ENCODE results near the gene CNNM2. TPM values are rescaled to one million over a fixed set of nuclear protein-coding genes. Genes with fewer than 3 reads are reported as not detected.

The CNNM2 gene
- polyA plus RNA-seq (ENCODE audit: insufficient read length), result 3.2 TPM

DNA sequence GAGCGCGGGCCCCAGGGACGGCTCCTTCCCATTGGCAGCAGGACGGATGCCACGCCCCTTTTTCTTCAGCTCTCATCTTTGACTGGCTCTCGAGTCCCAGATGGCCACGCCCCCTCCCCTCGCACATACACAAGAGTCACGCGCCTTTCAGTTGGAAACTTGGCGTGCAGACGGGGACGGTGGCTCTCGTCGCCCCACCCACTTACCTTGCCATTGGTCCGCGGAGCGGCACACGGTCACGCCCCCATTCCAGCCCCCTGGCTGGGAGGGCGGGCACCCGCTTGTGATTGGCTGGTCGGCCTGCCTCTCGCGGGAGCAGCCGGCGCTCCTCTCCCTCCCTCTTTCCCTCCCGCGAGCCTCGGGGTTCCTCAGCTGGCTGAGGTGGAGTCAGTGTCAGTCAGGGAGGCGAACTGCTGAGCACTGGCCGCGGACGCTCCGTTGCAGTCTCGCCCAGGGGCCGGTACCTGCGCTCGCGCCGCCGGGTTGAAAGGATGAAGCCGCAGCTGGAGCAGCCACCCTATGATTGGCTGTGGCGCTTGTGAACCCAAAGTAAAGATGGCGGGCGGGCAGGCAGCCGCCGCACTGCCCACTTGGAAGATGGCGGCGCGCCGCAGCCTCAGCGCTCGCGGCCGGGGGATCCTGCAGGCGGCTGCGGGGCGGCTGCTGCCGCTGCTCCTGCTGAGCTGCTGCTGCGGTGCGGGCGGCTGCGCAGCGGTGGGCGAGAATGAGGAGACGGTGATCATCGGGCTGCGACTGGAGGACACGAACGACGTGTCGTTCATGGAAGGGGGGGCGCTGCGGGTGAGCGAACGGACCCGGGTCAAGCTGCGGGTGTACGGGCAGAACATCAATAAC is at the start of gene CNNM2:
TSS of gene CNNM2 (plus strand) at position 333 of the 855 bp plus-strand sequence. CDS start at position 520, 187 bp downstream.
- peak; percentile 100 for DNase-seq

DNA sequence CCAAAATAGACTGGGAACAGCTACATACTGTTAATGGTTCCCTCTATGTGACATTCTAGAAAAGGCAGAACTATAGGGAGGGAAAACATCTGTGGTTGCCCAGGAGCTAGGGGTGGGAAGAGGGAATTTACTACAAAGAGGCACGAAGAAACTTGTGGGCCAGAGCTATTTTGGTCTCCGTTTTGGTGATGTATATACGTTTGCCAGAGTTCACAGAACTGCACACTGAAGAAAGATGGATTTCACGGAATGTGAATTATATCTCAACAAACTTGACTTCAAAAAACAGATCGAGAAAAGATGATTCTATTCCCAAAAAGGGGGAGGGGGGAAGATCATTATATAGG is 49.2 kb upstream of the CNNM2 start:
- DNase-seq, result no peak

DNA sequence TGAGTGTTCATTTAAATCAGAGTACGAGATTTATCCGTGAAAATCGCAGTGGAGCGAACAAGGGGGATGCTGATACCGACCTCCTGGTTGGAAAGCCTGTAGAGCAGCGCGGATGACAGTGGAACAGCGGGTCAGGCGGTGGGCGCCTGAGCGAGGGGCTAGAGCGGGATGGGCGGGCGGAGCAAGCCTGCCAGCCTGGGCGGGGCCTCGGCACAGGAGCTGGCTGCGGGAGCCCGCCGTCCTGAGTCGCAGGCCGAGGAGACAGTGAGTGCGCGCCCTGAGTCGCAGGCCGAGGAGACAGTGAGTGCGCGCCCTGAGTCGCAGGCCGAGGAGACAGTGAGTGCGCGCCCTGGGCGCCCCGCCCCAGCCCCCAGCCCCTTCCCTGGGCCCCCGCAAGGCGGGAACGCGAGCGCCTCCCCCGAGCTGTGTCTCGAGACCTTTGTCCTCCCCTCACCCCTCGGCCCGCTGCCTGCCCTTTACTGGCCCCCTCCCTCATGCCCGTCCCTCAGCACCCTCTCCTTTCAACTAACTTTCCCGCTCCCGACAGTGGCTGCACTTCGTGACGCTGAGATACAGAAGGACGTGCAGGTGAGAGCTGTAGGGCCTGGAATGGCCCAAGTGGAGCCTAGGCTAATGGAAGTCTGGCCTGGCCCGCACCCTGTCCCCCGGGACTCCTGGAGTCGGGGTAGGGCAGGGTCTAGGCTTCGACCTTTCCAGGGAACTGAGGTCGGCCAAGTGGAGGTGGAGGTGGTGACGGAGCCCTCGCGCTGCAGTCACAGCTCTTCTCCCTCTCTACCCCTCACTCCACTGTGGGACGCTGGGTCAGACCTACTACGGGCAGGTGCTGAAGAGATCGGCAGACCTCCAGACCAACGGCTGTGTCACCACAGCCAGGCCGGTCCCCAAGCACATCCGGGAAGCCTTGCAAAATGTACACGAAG is 48.6 kb upstream of the CNNM2 start, which contains the start of gene AS3MT:
TSS of gene AS3MT (plus strand) at position 213 of the 941 bp plus-strand sequence. CDS start at position 336, 123 bp downstream.
- peak; percentile 55 for DNase-seq

DNA sequence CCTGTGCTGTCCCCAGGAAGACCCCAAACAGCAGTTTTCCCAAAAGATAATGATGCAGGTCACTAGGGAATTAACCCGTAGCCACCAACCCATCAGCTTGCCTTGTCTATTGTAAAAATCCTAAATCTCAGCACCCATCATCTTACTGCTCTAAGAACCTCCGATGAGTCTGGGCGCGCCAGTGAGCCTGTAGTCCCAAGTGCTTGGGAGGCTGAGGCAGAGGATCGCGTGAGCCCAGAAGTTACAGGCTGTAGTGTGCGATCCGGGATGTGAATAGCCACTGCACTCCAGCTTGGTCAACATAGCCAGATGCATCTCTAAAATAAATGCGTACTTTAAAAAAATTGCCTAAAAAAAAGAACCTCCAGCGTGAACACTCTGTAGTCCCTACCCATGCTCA is 47.9 kb upstream of the CNNM2 start:
- DNase-seq, result no peak

DNA sequence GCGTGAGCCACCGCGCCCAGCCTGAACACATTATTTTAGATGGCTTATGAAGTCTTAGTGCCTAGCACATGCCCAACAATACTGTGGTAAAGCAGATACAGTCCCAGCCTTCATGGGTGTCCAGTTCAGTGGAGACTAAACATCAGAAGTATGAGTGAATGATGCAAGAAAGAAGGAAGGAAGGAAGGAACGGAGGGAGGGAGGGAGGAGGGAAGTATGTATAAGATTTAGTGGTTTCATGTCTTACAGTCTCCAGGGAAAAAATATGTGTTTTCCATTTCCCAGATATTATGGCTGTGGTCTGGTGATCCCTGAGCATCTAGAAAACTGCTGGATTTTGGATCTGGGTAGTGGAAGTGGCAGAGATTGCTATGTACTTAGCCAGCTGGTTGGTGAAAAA is 45.9 kb upstream of the CNNM2 start:
- no peak for DNase-seq

DNA sequence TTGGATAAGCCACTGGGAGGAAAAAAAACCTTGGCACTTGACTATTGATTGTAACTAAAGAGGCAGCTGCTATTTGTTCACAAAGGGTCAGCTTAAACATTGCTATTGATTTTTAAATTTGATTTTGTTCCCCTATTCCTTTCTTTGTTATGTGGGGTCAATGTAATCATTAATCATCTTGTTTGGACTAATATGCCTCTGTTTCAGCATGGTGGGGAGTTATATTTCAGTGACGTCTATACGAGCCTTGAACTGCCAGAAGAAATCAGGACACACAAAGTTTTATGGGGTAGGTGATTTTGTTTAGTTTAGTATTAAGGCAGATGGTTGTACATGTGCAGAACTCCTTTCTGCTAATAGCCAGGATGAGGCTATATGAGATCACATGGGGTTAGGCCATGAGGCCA is 41.3 kb upstream of the CNNM2 start:
- DNase-seq, result no peak

DNA sequence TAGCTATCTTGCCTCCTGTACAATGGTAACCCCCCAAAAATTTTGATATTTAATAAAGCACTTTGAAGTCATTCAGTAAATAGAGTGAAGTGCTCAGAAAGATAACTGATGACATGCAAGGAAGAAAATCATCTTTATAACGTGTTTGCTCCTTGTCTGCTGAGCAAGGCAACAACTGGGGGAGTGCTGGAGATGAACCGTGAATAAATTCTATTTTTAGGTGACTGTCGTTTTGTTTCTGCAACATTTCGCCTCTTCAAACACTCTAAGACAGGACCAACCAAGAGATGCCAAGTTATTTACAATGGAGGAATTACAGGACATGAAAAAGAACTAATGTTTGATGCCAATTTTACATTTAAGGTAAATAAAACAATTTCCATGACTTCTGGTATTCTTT is 39.5 kb upstream of the CNNM2 start:
- no peak for DNase-seq

DNA sequence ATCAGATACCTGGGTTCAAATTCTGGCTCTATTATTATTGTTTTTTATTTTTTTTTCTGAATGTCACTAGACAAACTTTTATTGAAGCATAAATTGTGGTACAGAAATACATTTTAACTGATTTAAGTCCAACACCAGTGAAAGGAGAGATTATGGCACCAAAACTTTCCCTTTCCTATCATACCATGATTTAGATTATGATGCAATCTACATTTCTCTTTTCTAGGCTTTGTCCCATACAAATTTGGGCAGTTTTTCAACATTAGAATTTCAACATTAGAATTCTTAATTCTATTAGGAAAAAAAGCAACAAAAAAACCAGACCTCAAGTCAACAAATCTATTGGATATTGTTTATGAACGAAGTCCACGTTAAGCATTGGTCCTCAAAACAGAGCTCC is 37.8 kb upstream of the CNNM2 start:
- no peak for DNase-seq

DNA sequence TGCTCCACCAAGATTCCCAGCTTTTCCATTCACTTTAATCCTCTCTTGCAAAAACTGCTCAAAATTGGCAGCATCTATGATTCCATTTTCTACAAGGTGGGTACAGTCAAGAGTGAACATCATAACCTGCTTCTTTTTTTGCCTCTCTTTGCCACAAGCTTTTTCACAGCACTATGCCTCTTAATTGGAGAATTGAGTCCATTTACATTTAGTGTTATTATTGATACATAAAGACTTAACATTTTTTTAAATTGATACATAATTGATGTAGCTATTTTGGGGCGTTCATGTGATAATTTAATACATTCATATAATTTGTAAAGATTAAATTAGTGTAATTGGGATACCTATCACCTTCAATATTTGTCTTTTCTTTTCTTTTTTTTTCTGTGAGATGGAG is 30.0 kb upstream of the CNNM2 start:
- DNase-seq, result no peak

DNA sequence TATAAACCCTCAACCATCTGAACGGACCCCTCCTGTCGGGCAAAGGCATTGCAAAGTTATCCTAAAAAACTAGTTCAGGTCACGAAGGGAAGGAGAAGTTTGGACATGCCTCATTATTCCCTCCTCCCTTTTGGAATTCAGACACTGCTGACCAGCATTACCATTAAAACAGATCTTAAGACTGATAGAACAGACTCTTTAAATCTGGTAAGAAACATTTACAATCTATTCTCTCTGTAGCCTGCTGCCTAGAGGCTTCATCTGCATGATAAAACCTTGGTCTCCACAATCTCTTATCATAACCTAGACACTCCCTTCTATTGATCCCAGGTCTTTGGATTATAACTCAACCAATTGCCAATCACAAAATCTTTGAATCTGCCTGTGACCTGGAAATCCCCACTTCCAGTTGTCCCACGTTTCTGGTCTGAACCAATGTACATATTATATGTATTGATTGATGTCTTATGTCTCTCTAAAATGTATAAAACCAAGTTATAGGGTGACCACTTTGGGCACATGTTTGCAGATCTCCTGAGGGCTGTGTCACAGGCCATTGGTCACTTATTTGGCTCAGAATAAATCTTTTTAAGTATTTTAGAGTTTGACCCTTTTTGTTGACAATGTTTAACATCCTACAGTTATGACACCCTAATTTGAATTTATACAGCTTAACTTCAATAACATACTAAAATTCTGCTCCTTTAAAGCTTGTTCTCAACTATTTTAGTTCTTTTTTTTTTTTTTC is 23.5 kb upstream of the CNNM2 start:
- DNase-seq, result no peak

DNA sequence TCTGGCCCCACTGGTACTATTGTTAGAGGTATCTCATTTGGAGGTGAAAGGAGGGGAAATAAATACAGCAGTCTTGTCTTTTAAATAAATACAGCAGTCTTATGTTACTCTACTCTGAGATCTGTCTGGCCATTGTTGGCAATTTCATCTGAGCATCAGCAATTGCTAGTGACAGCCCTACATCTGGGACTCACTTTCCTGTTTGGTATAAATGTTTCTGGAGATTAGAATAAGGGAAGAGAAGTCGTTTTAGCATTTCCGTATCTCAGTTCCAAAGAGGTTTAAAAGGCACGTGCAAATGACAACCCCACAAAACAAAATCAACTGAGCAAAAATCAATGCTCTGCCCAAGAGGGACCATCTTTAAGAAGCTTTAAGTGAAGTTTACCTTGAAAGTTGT is 18.1 kb upstream of the CNNM2 start:
- no peak for DNase-seq

DNA sequence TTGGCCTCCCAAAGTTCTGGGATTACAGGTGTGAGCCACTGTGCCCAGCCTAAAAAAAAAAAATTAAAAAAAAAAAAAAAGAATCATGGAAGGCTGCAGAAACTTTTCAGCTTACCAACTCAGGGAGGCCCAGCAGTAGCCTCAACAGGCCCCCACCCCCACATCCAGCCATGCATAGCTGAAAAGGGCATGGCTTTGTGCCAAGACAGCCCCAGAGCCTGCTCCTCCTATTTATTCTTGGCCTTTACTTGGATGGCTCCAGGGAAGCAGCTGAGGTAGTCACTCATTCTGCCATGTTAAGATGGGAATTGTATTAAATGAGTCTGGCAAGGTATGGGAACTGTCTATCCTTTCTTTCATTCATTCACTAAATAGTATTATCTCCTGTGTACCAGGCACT is 13.7 kb upstream of the CNNM2 start:
- no peak for DNase-seq

DNA sequence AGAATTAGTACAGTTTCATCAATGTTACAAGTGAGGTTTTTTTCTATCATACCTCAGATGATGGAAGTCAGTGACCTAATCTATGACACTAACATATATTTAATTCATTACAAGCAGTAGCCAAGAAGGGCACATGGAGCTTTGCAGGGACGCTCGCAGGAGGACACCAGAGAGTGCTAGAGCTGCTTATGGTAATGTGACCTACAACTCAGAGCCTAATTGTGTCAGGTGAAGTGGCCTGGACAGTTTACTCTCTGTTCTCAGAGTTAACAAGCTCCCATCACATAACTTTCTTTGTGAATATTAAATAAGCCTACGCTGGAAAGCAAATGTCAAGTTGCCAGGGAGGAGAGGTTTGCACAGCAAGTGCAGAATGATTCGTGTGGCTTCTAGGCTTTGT is 11.6 kb upstream of the CNNM2 start:
- no peak for DNase-seq

DNA sequence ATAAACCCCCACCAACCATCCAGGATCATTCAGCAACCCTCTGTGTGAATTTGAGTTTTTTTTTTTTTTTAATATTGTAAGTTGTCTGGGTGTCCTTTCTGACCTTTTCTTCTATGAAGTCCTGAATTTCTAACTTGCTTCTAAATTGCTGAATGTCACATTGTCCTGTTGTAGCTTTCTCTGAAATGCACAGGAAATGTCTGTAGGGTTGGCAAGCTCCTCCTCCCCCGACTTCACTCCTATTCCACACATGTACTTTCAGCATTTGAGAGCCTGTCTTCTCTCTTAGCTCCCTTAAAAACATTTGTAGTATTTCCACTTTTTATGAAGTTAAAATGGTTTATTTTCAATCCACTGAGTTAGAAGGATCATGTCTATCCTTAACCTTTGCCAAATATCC is 3.3 kb upstream of the CNNM2 start:
- no peak for DNase-seq

DNA sequence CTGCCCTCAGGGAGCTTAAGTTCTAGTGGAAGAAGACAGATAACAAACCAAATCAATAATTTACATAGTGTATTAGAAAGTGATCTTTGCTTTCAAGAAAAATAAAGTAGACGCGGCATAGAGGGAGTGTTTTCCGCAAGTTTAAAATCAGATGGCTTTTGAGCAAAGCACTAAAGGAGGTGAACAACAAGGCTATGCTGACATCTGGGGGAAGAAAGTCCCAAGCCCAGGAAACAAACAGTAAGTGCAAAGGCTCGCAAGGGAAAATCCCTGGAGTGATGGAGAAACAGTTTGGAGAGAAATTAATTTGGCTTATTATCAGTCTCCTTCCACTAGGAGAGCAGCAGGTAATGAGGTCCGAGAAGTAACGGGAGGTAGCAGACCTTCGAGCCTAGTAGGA is 1.9 kb upstream of the CNNM2 start:
- DNase-seq, result no peak

DNA sequence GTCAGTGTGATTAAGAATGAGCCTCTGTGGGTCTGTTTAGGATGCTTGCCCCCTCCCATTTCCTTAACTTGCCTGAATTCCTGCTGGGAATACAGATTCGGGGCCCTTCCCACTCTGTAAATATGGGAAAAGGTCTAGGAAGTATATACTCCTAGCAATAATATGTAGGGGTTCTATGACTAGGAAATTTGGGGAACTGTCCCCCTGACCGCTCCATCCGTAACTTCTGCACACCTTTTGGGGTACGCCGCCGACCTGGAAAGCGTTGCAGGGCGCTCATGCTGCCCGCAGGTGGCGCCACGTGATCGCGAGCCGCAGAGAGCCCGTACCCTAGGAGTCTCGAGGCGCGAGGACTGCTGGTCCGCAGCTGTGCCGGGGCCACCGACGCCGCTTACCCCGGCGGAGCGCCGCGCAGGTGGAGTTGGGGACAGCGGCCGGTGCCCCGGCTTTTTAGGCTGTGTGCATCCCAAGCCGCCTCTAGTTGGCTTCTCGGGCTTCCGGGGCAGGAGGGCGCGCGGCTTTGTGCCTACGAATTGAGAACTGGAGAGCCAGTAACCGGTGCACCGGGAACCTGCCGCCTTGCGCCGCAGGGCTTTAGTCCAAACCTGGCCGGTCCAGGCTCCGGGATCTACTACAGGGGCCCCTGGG is 656 bp upstream of the CNNM2 start:
- peak; percentile 79 for DNase-seq

DNA sequence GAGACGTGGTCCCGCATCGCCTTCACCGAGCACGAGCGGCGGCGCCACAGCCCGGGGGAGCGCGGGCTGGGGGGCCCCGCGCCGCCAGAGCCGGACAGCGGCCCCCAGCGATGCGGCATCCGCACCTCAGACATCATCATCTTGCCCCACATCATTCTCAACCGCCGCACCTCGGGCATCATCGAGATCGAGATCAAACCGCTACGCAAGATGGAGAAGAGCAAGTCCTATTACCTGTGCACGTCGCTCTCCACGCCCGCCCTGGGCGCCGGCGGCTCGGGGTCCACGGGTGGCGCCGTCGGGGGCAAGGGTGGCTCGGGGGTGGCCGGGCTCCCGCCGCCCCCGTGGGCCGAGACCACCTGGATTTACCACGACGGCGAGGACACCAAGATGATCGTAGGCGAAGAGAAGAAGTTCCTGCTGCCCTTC is 737 bp downstream of the CNNM2 start:
- DNase-seq, result no peak

DNA sequence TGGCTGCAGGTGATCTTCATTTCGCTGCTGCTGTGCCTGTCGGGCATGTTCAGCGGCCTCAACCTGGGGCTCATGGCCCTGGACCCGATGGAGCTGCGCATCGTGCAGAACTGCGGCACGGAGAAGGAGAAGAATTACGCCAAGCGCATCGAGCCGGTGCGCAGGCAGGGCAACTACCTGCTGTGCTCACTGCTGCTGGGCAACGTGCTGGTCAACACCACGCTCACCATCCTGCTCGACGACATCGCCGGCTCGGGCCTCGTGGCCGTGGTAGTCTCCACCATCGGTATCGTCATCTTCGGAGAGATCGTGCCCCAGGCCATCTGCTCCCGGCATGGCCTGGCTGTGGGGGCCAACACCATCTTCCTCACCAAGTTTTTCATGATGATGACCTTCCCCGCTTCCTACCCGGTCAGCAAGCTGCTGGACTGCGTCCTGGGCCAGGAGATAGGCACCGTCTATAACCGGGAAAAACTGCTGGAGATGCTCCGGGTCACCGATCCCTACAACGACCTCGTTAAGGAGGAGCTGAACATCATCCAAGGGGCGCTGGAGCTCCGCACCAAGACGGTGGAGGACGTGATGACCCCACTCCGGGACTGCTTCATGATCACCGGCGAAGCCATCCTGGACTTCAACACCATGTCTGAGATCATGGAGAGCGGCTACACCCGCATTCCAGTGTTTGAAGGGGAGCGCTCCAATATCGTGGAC is 1.3 kb downstream of the CNNM2 start:
- DNase-seq, result no peak

DNA sequence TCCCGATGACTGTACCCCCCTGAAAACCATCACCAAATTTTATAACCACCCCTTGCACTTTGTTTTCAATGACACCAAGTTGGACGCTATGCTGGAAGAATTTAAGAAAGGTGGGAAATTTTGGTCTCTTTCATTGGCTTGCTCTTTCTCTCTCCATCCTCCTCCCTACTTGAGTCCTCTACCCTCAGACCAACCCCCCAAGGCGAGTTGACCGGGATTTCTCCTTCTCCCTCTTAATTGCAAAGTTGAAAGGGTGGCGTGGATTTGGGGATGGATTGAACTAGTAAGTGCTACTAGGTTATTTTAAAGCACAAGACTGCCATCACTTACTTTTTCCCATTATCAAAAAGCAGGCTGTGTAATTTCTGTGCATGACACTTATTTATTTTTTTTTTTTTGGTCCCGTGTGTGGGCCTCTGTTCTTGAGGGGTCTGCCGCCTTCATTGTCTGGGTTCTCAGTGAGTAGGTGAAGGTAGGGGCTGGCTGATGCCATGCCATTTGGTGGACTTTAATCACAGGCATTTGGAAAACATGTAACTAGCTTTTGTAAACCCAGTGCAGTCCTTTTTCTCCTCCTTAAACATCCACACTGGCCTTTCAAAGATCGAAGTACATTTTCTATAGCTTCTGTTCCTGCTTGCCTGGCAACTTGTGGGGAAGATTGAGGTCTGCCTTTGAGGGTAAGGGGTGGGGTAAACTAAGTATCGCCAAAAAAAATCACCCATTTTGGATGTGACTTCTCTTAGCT is 2.1 kb downstream of the CNNM2 start:
- DNase-seq, result no peak

DNA sequence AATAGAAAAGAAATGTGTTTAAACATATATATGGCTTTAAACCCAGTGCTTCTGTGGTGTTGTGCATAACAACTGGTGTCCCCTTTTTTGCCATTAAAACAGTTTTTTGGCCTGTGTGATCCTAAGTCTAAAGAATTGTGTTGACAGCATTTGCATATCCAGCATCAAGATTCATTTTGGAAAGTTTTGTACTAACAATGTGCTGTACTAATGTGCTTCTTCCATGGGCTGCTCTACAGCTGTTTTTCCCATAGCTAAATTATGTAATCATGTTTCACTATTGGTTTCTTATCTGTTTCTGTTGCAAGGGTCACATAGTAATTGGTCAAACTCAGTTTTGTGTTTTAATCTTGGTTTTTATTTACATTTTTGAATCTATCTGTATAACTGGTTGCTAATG is 5.5 kb downstream of the CNNM2 start:
- no peak for DNase-seq

DNA sequence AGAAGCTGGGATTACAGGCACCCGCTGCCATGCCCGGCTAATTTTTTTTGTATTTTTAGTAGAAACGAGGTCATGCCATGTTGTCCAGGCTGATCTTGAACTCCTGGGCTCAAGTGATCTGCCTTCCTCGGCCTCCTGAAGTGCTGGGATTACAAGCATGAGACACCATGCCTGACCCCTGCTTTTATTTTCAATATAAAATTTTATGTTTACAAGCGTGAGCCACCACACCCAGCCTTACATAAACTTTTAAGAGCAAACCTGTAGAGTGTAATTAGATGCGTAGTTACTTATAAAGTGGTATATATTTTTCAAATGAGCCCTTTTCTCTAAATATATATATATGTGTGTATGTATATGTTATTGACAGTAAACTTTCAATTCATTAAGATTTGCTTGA is 8.7 kb downstream of the CNNM2 start:
- no peak for DNase-seq

Data from hindlimb muscle (tissue), 1 donor.